ENCODE measurements around the gene TPGS2. TPM values are rescaled to one million over a fixed set of nuclear protein-coding genes. Genes with fewer than 3 reads are reported as not detected.

The TPGS2 gene
- total RNA-seq, 1 experiment from 2014 or later: 93.3 TPM

GRCh38 chr18:36757991-36758390, 70.8 kb downstream of the TPGS2 start:
- Histone ChIP-seq H3K27me3 (ENCODE audit: insufficient read depth, low read length) (no peaks in the 10 kb centered on the region), H3K36me3 (ENCODE audit: control insufficient read depth in 1 of 2, insufficient read depth in 2 of 2, low read length in 2 of 2) (no peaks in the 10 kb centered on the region), H3K79me2 (ENCODE audit: insufficient read depth, low read length) (no peaks in the 10 kb centered on the region), H3K9ac (ENCODE audit: low read length) (no peak overlapping the region), H3K9me3 (ENCODE audit: control insufficient read depth in 1 of 2, insufficient read depth in 1 of 2, low read depth in 1 of 2, low read length in 2 of 2) (no peaks in the 10 kb centered on the region), H3K27ac (ENCODE audit: low read depth, low read length) (no peak overlapping the region), H3K9me2 (ENCODE audit: insufficient read depth) (no peaks in the 10 kb centered on the region), H4K20me1 (ENCODE audit: insufficient read depth) (no peaks in the 10 kb centered on the region), H3K4me1 (ENCODE audit: control insufficient read depth in 1 of 2, insufficient read depth in 2 of 2, low read length in 2 of 2) (no peaks in the 10 kb centered on the region; a peak in 1 of 4 replicates), H2AFZ (ENCODE audit: low read depth, low read length, poor library complexity, severe bottlenecking) (no peak overlapping the region), H3K4me2 (ENCODE audit: low read length) (no peak overlapping the region), H3K4me3 (replicated peaks in 1 of 2; ENCODE audit: low read depth in 1 of 2, low read length in 2 of 2) (no peak overlapping the region)
- ChIA-PET CTCF (interaction anchor here (0.9 to 1.0 kb wide), 2 partner anchors 47 to 70 kb away, joined by 3 to 6 read pairs; no protein-coding TSS in a partner anchor), POLR2A (no interaction called here), RAD21 (ENCODE audit: low non-redundant PET in 1 of 2, low total read pairs in 2 of 2, uncharacterized antibody in 2 of 2, unreplicated experiment in 2 of 2) (interaction anchor here in 1 of 2 experiments (0.8 kb wide), 1 partner anchor 70 kb away, joined by 3 read pairs; no protein-coding TSS in a partner anchor)
- DNase-seq (ENCODE audit: low read depth, low spot score) (no peak), ATAC-seq (no peak)
- TF ChIP-seq EZH2phosphoT487 (IDR thresholded peaks at IDR 0.05; ENCODE audit: borderline replicate concordance): no peak
- TF ChIP-seq RAD21 (IDR thresholded peaks at IDR 0.05; ENCODE audit: low read depth): no peak
- no peak for TF ChIP-seq POLR2A (IDR thresholded peaks at IDR 0.05; ENCODE audit: borderline replicate concordance, extremely low read depth, insufficient read depth, insufficient read length)
- TF ChIP-seq ZNF274 (IDR thresholded peaks at IDR 0.05; ENCODE audit: low read depth, low read length): no peak
- TF ChIP-seq CBX3 (IDR thresholded peaks at IDR 0.05; ENCODE audit: low read depth): no peak
- no peak for TF ChIP-seq MAX (IDR thresholded peaks at IDR 0.05)
- no peak for TF ChIP-seq FOSL1 (IDR thresholded peaks at IDR 0.05; ENCODE audit: low read depth)
- TF ChIP-seq YY1 (IDR thresholded peaks at IDR 0.05; ENCODE audit: extremely low read depth, insufficient replicate concordance, low read depth, low read length): no peak
- TF ChIP-seq CEBPB (IDR thresholded peaks at IDR 0.05; ENCODE audit: low read depth): no peak
- TF ChIP-seq JUND (IDR thresholded peaks at IDR 0.05): no peak
- TF ChIP-seq SP1 (IDR thresholded peaks at IDR 0.05; ENCODE audit: low read depth): no peak
- TF ChIP-seq SIN3A (IDR thresholded peaks at IDR 0.05; ENCODE audit: low read depth): no peak
- no peak for TF ChIP-seq ELF1 (IDR thresholded peaks at IDR 0.05; ENCODE audit: borderline replicate concordance, low read depth)
- TF ChIP-seq EZH2 (IDR thresholded peaks at IDR 0.05): no peak
- TF ChIP-seq TCF7L2 (IDR thresholded peaks at IDR 0.05; ENCODE audit: borderline replicate concordance, extremely low read depth, insufficient read depth, insufficient read length): no peak
- TF ChIP-seq POLR2AphosphoS5 (IDR thresholded peaks at IDR 0.05; ENCODE audit: low read depth, low read length): no peak
- TF ChIP-seq, protein P1, sequence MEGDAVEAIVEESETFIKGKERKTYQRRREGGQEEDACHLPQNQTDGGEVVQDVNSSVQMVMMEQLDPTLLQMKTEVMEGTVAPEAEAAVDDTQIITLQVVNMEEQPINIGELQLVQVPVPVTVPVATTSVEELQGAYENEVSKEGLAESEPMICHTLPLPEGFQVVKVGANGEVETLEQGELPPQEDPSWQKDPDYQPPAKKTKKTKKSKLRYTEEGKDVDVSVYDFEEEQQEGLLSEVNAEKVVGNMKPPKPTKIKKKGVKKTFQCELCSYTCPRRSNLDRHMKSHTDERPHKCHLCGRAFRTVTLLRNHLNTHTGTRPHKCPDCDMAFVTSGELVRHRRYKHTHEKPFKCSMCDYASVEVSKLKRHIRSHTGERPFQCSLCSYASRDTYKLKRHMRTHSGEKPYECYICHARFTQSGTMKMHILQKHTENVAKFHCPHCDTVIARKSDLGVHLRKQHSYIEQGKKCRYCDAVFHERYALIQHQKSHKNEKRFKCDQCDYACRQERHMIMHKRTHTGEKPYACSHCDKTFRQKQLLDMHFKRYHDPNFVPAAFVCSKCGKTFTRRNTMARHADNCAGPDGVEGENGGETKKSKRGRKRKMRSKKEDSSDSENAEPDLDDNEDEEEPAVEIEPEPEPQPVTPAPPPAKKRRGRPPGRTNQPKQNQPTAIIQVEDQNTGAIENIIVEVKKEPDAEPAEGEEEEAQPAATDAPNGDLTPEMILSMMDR (IDR thresholded peaks at IDR 0.05 in 2 of 3, conservative IDR thresholded peaks at IDR 0.05 in 1 of 3; ENCODE audit: borderline replicate concordance in 1 of 3, insufficient read depth in 1 of 3, low read depth in 2 of 3, low read length in 2 of 3): no peak
- no peak for TF ChIP-seq EGR1 (IDR thresholded peaks at IDR 0.05; ENCODE audit: low read depth)
- intact Hi-C loops (cut with micrococcal nuclease): loop anchor here (1.0 to 10.0 kb wide), 5 partner anchors 70 to 733 kb away; no protein-coding TSS in a partner anchor
- BruUV-seq (replicated peaks): no TSS peak

Measured in HCT116 (cell line).